OCI-LY1 (cell line): ENCODE measurements around the gene MIS18BP1.

Experiments used
- EZH2 ChIP-seq: fragments of 200-600 bp; sonication (generic), shearing (Covaris generic); IDR thresholded peaks from 2 replicates; pipeline ENCODE4 v1.8.0; 2017; ENCODE audit warnings: borderline replicate concordance, mixed run types, mild to moderate bottlenecking, antibody characterized with exemption, low read length, moderate library complexity, mixed read lengths
- TF ChIP-seq, protein P1 (sequence below): fragments of 200-600 bp; sonication (generic), shearing (Covaris generic); IDR thresholded peaks from 2 replicates; pipeline ENCODE4 v1.5.1; 2017; ENCODE audit warnings: mild to moderate bottlenecking, antibody characterized with exemption, low read length, moderate library complexity, mixed read lengths

DNA sequence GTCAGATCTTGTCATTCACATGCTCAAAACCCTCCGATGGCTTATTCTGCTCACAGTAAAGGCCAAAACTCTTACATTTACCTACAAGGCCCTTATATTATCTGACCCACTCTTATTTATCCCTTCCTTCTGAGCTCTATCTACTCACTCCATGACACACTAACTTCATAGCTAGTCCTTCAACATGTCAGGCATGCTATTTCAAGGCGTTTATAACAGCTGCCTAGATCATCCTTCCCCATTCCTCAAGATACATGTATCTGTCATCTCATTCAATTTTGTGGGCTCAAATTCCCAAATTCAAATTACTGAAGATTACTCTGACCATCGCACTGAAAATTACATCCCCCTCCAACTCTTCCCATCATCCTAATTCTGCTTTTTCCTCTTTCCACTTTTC is 6.9 kb downstream of the MIS18BP1 start:
- TF ChIP-seq, protein P1, sequence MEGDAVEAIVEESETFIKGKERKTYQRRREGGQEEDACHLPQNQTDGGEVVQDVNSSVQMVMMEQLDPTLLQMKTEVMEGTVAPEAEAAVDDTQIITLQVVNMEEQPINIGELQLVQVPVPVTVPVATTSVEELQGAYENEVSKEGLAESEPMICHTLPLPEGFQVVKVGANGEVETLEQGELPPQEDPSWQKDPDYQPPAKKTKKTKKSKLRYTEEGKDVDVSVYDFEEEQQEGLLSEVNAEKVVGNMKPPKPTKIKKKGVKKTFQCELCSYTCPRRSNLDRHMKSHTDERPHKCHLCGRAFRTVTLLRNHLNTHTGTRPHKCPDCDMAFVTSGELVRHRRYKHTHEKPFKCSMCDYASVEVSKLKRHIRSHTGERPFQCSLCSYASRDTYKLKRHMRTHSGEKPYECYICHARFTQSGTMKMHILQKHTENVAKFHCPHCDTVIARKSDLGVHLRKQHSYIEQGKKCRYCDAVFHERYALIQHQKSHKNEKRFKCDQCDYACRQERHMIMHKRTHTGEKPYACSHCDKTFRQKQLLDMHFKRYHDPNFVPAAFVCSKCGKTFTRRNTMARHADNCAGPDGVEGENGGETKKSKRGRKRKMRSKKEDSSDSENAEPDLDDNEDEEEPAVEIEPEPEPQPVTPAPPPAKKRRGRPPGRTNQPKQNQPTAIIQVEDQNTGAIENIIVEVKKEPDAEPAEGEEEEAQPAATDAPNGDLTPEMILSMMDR, result no peak
- TF ChIP-seq EZH2, result no peak
